ENCODE results near the gene TIMM50.
"Not testable (repeated sequence)": the region's sequence is repeated elsewhere in the genome, so short reads cannot be mapped to it uniquely, and the experiment has no call there.

Gene TIMM50

DNA sequence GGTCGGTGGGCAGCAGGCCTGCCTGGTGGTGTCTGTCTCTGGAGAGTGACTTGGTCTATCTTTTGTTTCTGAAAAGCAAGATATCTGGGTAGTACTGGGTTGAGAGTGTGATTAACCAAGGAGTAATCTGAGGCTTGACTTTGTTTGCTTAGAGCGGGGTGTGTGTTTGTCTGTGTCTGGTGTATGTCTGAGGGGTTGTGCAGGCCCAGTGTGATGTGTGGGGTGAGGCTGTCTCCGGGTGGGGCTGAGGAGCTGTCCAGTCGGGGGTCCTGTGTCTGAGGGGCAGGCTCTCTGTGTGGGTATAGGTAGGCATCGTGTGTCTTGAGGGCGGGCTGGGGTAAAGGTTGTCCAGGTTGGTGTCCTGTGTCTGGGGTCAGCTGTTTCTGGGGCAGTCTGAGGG is 11.1 kb upstream of the TIMM50 start:
- DNase-seq (ENCODE audit: low spot score), result no peak

DNA sequence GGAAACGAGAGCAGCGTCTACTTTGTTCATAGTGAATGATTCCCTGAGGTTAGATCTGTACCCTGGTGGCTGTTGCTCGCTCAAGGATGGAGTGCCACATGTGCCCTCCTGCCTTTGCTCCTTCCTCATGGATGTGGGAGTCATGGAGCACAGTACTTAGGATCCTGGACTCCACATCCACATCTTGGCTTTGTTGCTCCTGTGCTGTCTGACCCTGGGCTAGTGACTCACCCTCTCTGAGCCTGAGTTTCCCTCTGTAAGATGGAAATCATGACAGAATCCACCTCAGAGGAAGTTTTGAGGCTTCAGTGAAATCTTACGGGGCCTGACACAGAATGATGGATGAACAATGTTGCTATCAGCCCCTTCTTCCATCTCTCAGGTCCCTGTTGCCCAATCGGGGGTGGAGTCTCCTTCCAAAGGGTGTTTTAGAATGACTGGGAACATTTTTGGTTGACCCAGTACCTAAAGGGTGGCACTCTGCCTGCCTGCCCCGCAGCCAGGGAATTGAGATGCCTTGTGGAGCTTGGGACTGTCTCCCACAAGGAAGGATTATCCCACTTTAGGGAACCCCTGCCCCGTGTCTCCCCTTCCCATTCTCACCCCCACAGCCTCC is 9.8 kb upstream of the TIMM50 start:
- no peak for DNase-seq (ENCODE audit: low spot score)

GRCh38 chr19:39471756-39472536 is 8.7 kb upstream of the TIMM50 start:
- no peak for DNase-seq (ENCODE audit: low spot score)

GRCh38 chr19:39472746-39473442 is 7.7 kb upstream of the TIMM50 start:
- no peak for DNase-seq (ENCODE audit: low spot score)

DNA sequence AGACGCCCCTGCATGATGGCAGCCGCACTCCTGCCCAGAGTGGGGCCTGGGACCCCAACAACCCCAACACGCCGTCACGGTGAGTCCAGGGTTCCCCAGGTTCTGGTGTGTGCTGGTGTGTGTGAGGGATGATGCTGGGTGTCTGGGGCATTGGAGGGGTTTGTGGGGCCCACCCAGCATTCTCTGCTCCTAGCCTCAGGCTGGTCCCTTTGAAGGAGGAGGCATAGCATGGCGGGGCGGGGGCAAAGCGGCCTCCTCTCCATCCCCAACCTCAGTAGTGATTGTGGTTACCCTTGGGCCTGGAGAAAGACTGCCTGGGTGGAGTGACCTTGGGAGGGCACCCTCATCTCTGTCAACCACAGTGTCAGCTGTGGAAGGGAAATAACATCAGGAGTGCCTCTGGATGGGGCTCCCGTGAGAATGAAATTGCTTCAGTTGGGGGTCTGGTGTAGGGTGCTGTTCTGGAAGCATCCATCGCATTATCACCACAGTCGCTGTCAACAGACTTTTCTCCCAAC is 7.1 kb upstream of the TIMM50 start:
- DNase-seq (ENCODE audit: low spot score), result no peak

- no peak for DNase-seq (ENCODE audit: low spot score)
These were observed 6.5 kb upstream of the TIMM50 start for GRCh38 chr19:39474139-39474620.

GRCh38 chr19:39475748-39476147 is 4.9 kb upstream of the TIMM50 start:
- DNase-seq (ENCODE audit: low spot score), result no peak

DNA sequence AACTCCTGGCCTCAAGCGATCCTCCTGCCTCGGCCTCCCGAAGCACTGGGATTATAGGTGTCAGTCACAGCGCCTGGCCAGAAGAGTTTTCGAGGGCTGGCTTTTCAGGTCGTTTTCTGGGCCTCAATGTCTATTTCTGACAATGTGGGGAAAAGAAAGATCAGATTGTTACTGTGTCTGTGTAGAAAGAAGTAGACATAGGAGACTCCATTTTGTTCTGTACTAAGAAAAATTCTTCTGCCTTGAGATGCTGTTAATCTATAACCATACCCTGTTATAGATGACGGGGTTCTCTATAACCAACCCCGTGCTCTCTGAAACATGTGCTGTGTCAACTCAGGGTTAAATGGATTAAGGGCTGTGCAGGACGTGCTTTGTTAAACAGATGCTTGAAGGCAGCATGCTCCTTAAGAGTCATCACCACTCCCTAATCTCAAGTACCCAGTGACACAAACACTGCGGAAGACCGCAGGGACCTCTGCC is 1.3 kb upstream of the TIMM50 start:
- not testable (repeated sequence) for DNase-seq (ENCODE audit: low spot score)

- DNase-seq (ENCODE audit: low spot score), result no peak
These were observed 722 bp upstream of the TIMM50 start for GRCh38 chr19:39479916-39480315.

DNA sequence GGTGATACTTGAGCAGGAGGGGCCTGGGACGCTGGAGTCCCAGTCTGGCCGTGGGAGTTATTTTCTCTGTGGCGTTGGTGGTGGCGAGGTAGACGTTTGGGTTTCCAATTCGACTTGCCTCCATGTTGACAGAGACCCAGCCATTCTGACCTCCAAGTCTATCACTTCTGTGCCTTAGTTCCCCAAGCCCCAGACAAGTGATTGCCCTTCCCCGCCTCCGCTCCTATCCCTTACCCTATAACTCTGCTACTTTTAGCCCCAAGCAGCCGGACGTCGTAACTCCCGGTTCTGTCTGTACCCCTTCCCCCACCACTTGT is 549 bp downstream of the TIMM50 start:
- DNase-seq (ENCODE audit: low spot score), result no peak

- no peak for DNase-seq (ENCODE audit: low spot score)
These were observed 1.0 kb downstream of the TIMM50 start for GRCh38 chr19:39481676-39482075.

GRCh38 chr19:39483141-39483540 is 2.5 kb downstream of the TIMM50 start:
- no peak for DNase-seq (ENCODE audit: low spot score)

GRCh38 chr19:39489756-39490155 is 9.1 kb downstream of the TIMM50 start:
- DNase-seq (ENCODE audit: low spot score), result no peak

GRCh38 chr19:39492225-39492624 is 11.6 kb downstream of the TIMM50 start:
- DNase-seq (ENCODE audit: low spot score), result no peak

- no peak for DNase-seq (ENCODE audit: low spot score)
These were observed 12.2 kb downstream of the TIMM50 start for GRCh38 chr19:39492788-39493187.

GRCh38 chr19:39494661-39495060 is 14.0 kb downstream of the TIMM50 start:
- DNase-seq (ENCODE audit: low spot score), result no peak

DNA sequence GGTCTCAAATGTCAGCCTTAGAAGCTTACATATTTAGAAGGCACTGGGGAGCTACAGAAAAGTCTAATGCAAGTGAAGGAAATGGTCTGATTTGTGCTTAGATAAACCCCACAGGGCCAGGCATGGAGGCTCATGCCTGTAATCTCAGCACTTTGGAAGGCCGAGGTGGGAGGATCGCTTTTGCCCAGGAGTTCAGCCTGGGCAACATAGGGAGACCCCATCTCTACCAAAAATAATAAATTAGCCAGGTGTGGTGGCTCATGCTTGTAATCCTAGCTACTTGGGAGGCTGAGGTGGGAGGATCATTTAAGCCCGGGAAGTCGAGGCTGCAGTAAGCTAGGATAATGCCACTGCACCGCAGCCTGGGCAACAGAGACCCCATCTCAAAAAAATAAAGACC is 15.4 kb downstream of the TIMM50 start:
- no peak for DNase-seq (ENCODE audit: low spot score)

GRCh38 chr19:39497701-39497995 is 17.0 kb downstream of the TIMM50 start:
- DNase-seq (ENCODE audit: low spot score), result no peak

GRCh38 chr19:39497996-39498797 is 17.6 kb downstream of the TIMM50 start:
- DNase-seq (ENCODE audit: low spot score), result no peak

DNA sequence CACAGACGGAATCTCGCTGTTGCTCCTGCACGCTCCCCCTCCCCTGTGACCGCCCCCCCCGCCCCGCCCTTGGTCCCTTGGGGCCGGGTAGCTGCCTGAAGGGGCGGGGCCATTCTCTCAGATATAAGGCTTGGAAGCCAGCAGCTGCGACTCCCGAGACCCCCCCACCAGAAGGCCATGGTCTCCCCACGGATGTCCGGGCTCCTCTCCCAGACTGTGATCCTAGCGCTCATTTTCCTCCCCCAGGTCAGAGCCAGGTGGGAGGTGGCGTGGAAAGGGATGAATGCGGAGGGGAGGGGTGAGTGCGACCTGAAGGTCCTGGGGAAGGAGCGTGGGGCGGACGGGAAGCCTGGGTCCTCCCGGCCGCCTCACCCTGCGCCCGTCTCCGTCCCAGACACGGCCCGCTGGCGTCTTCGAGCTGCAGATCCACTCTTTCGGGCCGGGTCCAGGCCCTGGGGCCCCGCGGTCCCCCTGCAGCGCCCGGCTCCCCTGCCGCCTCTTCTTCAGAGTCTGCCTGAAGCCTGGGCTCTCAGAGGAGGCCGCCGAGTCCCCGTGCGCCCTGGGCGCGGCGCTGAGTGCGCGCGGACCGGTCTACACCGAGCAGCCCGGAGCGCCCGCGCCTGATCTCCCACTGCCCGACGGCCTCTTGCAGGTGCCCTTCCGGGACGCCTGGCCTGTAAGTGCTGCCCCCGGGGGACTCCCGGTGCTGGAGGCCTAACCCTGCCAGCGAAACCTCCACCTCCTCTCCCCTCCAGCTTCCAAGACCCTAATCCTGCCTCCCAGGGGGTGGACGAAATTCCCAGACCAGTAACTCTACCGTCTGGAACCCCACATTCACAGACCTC is 18.4 kb downstream of the TIMM50 start, which contains the start of gene DLL3:
Gene DLL3 (plus strand): TSS at position 150 of the 845 bp plus-strand sequence. CDS start 28 bp downstream, at position 178.
- DNase-seq (ENCODE audit: low spot score), result no peak

DNA sequence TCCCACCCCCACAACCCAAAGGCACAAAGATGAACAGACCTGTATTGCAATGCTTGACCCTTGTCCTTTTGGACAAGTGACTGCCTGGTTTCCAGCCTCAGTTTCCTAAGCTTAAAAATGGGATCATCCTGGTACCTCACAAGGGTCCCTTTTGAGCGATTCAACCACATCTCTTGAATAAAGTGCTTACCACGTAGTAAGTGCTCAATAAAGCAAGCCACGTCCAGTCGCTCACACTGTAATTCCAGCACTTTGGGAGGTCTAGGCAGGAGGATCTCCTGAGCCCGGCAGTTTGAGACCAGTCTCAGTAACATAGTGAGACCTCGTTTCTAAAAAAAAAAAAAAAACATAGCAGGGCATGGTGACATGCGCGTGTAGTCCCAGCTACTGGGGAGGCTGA is 19.3 kb downstream of the TIMM50 start:
- DNase-seq (ENCODE audit: low spot score), result no peak
